Measurements from ENCODE around the gene FAM83G.
"Not testable (repeated sequence)": the region's sequence is repeated elsewhere in the genome, so short reads cannot be mapped to it uniquely, and the experiment has no call there.

DNA sequence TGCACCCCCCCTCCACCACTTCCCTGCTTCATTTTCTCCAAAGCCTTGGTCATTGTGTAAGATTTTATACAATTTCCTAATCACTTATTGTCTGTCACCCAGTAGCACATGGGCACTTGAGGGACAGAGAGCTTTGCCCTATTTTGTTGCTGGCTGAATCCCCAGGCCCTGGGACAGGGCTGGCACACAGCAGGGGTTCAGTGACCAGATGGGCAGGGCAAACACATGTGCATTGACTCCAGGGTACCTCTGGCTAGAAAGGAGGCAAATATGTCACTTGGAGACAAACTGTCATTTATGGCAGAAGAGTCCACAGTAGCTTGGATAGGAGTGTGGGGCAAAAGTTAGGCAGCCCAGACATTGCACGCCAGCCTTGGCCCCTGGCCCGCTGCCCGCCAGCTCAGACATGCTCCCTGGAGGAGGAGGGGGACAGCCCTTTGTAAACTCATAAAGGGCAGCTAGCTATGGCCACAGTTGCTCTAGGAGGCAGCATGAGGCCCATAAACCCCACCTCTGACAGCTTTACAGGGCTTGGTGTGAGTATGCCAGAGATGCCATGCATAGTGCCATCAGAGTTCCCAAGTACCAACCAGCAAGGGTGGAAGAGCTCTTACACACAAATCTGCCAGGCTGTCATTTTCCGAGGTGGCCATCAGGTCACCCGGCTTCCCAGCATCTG lies 26.3 kb upstream of the FAM83G start:
- TF ChIP-seq RXRA (IDR thresholded peaks at IDR 0.05; ENCODE audit: borderline replicate concordance, low read depth); SIN3A (IDR thresholded peaks at IDR 0.05; ENCODE audit: borderline replicate concordance, low read depth, low read length); SMC3 (IDR thresholded peaks at IDR 0.05; ENCODE audit: low read depth, low read length); EZH2phosphoT487 (IDR thresholded peaks at IDR 0.05; ENCODE audit: borderline replicate concordance, low read depth); RFX5 (IDR thresholded peaks at IDR 0.05; ENCODE audit: low read length); JUND (IDR thresholded peaks at IDR 0.05); FOXM1 (IDR thresholded peaks at IDR 0.05; ENCODE audit: low read depth); EP300 (IDR thresholded peaks at IDR 0.05; ENCODE audit: borderline replicate concordance in 1 of 2, low read depth in 1 of 2, low read length in 1 of 2); POLR2AphosphoS5 (IDR thresholded peaks at IDR 0.05; ENCODE audit: low read depth, low read length); RAD21 (IDR thresholded peaks at IDR 0.05; ENCODE audit: low read length): not testable (repeated sequence)
- TF ChIP-seq, protein P1, sequence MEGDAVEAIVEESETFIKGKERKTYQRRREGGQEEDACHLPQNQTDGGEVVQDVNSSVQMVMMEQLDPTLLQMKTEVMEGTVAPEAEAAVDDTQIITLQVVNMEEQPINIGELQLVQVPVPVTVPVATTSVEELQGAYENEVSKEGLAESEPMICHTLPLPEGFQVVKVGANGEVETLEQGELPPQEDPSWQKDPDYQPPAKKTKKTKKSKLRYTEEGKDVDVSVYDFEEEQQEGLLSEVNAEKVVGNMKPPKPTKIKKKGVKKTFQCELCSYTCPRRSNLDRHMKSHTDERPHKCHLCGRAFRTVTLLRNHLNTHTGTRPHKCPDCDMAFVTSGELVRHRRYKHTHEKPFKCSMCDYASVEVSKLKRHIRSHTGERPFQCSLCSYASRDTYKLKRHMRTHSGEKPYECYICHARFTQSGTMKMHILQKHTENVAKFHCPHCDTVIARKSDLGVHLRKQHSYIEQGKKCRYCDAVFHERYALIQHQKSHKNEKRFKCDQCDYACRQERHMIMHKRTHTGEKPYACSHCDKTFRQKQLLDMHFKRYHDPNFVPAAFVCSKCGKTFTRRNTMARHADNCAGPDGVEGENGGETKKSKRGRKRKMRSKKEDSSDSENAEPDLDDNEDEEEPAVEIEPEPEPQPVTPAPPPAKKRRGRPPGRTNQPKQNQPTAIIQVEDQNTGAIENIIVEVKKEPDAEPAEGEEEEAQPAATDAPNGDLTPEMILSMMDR (IDR thresholded peaks at IDR 0.05): not testable (repeated sequence)
- TF ChIP-seq, protein P2, sequence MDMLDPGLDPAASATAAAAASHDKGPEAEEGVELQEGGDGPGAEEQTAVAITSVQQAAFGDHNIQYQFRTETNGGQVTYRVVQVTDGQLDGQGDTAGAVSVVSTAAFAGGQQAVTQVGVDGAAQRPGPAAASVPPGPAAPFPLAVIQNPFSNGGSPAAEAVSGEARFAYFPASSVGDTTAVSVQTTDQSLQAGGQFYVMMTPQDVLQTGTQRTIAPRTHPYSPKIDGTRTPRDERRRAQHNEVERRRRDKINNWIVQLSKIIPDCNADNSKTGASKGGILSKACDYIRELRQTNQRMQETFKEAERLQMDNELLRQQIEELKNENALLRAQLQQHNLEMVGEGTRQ (IDR thresholded peaks at IDR 0.05; ENCODE audit: borderline replicate concordance, low read depth, low read length): not testable (repeated sequence)

All from SK-N-SH (cell line).